Measurements from ENCODE around the gene MYBPHL. TPM values are rescaled to one million over a fixed set of nuclear protein-coding genes. Genes with fewer than 3 reads are reported as not detected.

Gene MYBPHL
- total and polyA plus RNA-seq, 2 of the 13 experiments (the other 11 are each of a cell fraction or from before 2014, with no cell fraction given) = 3.7 to 3.8 TPM

- POLR2A ChIA-PET = interaction anchor here (0.8 to 3.3 kb wide), 4 partner anchors 25 to 124 kb away, joined by 3 to 25 read pairs (median 6); partner anchors contain the start of genes MYBPHL and SORT1
- H3K36me3 ChIP-seq (replicated peaks in 1 of 2; ENCODE audit: control insufficient read depth in 1 of 2, insufficient read depth in 2 of 2, low read length in 2 of 2) = peaks cover 3 to 7% of the 10 kb centered on the region in 2 experiments; a peak in 2 of 5 replicates
- intact Hi-C loops (cut with micrococcal nuclease; ENCODE audit: unreplicated experiment) = loop anchor here (1.0 to 10.0 kb wide), 3 partner anchors 8 to 70 kb away; partner anchors contain the start of gene PSRC1
- H4K20me1 ChIP-seq (ENCODE audit: insufficient read depth, low read length) = no peaks in the 10 kb centered on the region
- in situ Hi-C loops (cut with HindIII; ENCODE audit: extremely low pct_ligation_motif_present, low pct_unique_long_range_greater_than_20kb) = loop anchor here (5.0 kb wide), 1 partner anchor 47 kb away; no protein-coding TSS in a partner anchor
- ATAC-seq (peak; percentile 82), FAIRE-seq (peak; percentile 97), DNase-seq (ENCODE audit: low spot score) (peak; percentile 93)
- BruUV-seq (replicated peaks) = TSS peak; percentile 69
- peak overlapping the region; percentile 26 to 60 (median 33); a peak in 5 of 6 replicates for H3K4me3 ChIP-seq (replicated peaks in 1 of 3; ENCODE audit: insufficient read depth in 1 of 3, low read depth in 2 of 3, low read length in 3 of 3)
- 2% methylated on average over 12 of the region's 24 CpGs for WGBS (ENCODE audit: low lambda C conversion rate)
- H2AFZ ChIP-seq (ENCODE audit: low read length) = no peak overlapping the region
- peak overlapping the region; percentile 61 for H3K9ac ChIP-seq (ENCODE audit: insufficient read depth, low read depth, low read length)
- peaks cover 68% of the 10 kb centered on the region for H3K4me1 ChIP-seq (ENCODE audit: insufficient read depth, low read length)
- H3K27me3 ChIP-seq (ENCODE audit: control insufficient read depth in 1 of 2, insufficient read depth in 2 of 2, low read length in 2 of 2) = no peaks in the 10 kb centered on the region
- H3K9me3 ChIP-seq (ENCODE audit: low read length) = no peaks in the 10 kb centered on the region
- CTCF ChIA-PET (ENCODE audit: low intra/inter-chr PET ratio, low total read pairs) = interaction anchor here (2.5 kb wide), 1 partner anchor 11 kb away, joined by 12 read pairs; no protein-coding TSS in a partner anchor
- H3K27ac ChIP-seq (ENCODE audit: extremely low read length, insufficient read depth, low read length) = peak overlapping the region; percentile 66
- H3K4me2 ChIP-seq (ENCODE audit: low read depth, low read length) = peak overlapping the region; percentile 68
- H3K79me2 ChIP-seq (ENCODE audit: insufficient read depth, low read length) = no peaks in the 10 kb centered on the region
- 0 out of 2 replicates have a peak, but pooled peaks have one; percentile 42 for TF ChIP-seq ZNF556 (CRISPR knock-in tag; IDR thresholded peaks at IDR 0.05; ENCODE audit: borderline replicate concordance)
- no peak for TF ChIP-seq CSRNP2 (CRISPR knock-in tag; conservative IDR thresholded peaks at IDR 0.05; ENCODE audit: low read depth)
- TF ChIP-seq KAT2B (IDR thresholded peaks at IDR 0.05; ENCODE audit: borderline replicate concordance, low read depth, low read length) = no peak
- TF ChIP-seq ZNF382 (CRISPR knock-in tag; IDR thresholded peaks at IDR 0.05; ENCODE audit: borderline replicate concordance) = no peak
- TF ChIP-seq STAG1 (CRISPR knock-in tag; IDR thresholded peaks at IDR 0.05) = peak; percentile 27; the same call in 1 of the 2 replicates
- no peak for TF ChIP-seq ZNF414 (CRISPR knock-in tag; IDR thresholded peaks at IDR 0.05)
- no peak for TF ChIP-seq TERF1 (CRISPR knock-in tag; IDR thresholded peaks at IDR 0.05)
- no peak for TF ChIP-seq MIER2 (CRISPR knock-in tag; IDR thresholded peaks at IDR 0.05)
- TF ChIP-seq ZNF652 (CRISPR knock-in tag; IDR thresholded peaks at IDR 0.05; ENCODE audit: borderline replicate concordance, low read depth) = peak; percentile 90
- no peak for TF ChIP-seq RERE (CRISPR knock-in tag; IDR thresholded peaks at IDR 0.05; ENCODE audit: low read depth)
- peak; percentile 41; the same call in 1 of the 2 replicates for TF ChIP-seq GLI4 (CRISPR knock-in tag; IDR thresholded peaks at IDR 0.05; ENCODE audit: borderline replicate concordance)
Measured at GRCh38 chr1:109274533-109275476, 32.0 kb downstream of the MYBPHL start.
